Measurements from ENCODE around the gene CD36. TPM values are rescaled to one million over a fixed set of nuclear protein-coding genes. Genes with fewer than 3 reads are reported as not detected.

Gene CD36
- total and polyA plus RNA-seq, 2 of the 8 experiments (the other 6 are each of a cell fraction or from before 2014, with no cell fraction given), result 0.33 to 0.60 TPM

DNA sequence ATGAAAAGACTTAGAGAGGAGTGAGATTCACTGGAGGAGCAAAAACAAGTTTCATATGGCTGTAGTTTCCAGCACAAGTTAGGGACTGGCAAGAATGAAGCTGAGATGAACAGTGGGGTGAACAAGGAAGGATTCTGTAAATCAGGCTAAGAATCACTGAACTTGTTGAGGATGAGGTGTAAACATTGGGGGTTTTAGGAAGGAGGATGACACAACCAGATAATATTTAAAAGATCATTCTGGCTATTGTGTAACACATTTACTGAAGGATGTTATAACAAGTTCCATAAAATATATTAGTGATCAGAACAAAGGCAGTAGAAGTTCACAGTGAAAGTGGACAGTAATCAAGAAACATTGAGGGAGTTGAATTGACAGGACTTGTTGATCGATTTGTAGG lies 68.9 kb downstream of the CD36 start (continued):
- TF ChIP-seq RNF2 (IDR thresholded peaks at IDR 0.05; ENCODE audit: borderline replicate concordance, low read depth, low read length, missing control alignments, poor library complexity, severe bottlenecking) (no peak), SIN3A (conservative IDR thresholded peaks at IDR 0.05 in 1 of 2, IDR thresholded peaks at IDR 0.05 in 1 of 2; ENCODE audit: low read depth in 1 of 2, low read length in 2 of 2) (no peak)
- TF ChIP-seq, protein P1, sequence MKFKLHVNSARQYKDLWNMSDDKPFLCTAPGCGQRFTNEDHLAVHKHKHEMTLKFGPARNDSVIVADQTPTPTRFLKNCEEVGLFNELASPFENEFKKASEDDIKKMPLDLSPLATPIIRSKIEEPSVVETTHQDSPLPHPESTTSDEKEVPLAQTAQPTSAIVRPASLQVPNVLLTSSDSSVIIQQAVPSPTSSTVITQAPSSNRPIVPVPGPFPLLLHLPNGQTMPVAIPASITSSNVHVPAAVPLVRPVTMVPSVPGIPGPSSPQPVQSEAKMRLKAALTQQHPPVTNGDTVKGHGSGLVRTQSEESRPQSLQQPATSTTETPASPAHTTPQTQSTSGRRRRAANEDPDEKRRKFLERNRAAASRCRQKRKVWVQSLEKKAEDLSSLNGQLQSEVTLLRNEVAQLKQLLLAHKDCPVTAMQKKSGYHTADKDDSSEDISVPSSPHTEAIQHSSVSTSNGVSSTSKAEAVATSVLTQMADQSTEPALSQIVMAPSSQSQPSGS (IDR thresholded peaks at IDR 0.05; ENCODE audit: low read length), result no peak

Measured in H1 (cell line).